HG03460 (cell line): ENCODE measurements around the gene GALE.
"Not testable (repeated sequence)": the region's sequence is repeated elsewhere in the genome, so short reads cannot be mapped to it uniquely, and the experiment has no call there.

ENCODE experiments used
- ATAC-seq: cut with Tn5 transposase; IDR thresholded peaks from one replicate; pipeline ENCODE4 v1.9.1; 2021; ENCODE audit not compliant: unreplicated experiment

Gene GALE

GRCh38 chr1:23793018-23793781 lies 7.4 kb downstream of the GALE start:
- no peak for ATAC-seq

- no peak for ATAC-seq
These were observed 8.2 kb downstream of the GALE start for GRCh38 chr1:23792151-23792945.

DNA sequence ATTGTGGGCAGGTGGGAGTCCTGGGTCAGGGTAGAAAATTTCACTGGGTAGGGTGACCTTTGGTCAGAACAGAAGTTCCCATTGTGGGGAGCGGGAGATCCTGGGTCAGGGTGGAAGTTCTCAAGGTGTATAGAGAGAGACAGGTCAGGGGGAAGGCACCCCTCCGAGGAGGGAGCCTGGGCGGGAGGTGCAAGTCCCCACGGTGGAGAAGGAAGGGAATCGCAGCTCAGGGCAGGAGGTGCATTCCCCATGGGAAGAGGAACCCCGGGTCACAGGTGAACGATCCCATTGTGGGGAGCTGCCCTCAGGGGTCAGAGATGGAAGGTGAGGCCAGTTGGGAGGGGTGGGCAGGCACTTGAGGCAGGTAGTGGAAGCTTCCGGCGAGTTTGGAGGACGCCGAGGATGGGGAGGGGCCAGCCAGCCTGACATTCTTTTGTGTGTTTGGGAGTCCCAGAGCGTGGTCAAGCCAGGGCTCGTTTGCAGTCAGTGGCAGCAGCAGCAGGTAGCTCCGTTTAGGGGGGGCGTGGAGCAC lies 9.0 kb downstream of the GALE start:
- no peak for ATAC-seq

- peak; percentile 72 for ATAC-seq
These were observed 9.6 kb downstream of the GALE start, which contains the start of gene LYPLA2 for GRCh38 chr1:23790696-23791515. Gene LYPLA2 (plus strand): TSS chr1:23791145. CDS start chr1:23792683, 1,538 bp downstream.

GRCh38 chr1:23788695-23789094 lies 11.9 kb downstream of the GALE start:
- no peak for ATAC-seq

DNA sequence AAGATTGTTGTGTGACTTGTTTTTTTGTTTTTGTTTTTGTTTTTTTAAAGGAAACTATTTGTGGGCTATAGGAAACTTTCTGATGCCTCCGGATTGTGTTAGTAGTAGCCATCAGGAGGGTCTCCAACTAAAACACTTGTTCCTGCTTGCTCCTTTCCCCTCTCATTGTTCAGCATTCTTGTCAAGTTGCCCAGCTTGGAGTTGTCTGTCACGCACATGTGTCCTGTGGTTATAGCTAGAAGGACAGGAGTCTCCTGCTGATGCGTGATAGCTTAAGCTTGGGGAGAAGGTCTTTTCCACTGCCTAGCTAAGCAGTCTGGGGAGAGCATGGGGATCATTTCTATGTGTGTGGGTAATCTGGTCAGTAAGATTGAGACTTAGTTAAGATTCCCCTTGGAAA lies 12.9 kb downstream of the GALE start:
- no peak for ATAC-seq

DNA sequence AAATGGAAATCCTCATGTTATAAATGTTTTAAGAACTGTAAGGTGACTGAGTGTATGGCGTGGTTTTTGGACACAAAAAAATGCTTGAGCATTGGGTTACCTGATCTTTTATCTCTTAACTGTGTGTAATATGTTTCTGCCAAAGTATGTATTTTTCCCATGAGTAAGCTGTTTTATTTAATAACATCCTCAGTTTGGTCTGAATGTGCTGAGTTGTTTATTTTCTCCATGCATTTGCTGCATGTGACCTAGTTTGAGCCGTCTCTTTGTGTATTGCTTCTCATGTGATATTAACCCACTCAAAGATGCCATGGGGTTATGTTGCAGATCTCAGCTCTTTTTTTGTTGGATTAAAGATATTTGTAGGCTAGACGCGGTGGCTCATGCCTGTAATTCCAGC lies 15.7 kb downstream of the GALE start:
- ATAC-seq: no peak

- ATAC-seq: not testable (repeated sequence)
These were observed 17.4 kb downstream of the GALE start for GRCh38 chr1:23783141-23783540.

GRCh38 chr1:23779826-23780371 lies 20.7 kb downstream of the GALE start:
- ATAC-seq: no peak

- peak; percentile 55 for ATAC-seq
These were observed 22.4 kb downstream of the GALE start, which contains the start of gene PITHD1 for GRCh38 chr1:23777979-23778814. Gene PITHD1 (plus strand): TSS chr1:23778418. CDS start chr1:23778516, 98 bp downstream.

GRCh38 chr1:23776217-23776616 lies 24.3 kb downstream of the GALE start:
- ATAC-seq: no peak

DNA sequence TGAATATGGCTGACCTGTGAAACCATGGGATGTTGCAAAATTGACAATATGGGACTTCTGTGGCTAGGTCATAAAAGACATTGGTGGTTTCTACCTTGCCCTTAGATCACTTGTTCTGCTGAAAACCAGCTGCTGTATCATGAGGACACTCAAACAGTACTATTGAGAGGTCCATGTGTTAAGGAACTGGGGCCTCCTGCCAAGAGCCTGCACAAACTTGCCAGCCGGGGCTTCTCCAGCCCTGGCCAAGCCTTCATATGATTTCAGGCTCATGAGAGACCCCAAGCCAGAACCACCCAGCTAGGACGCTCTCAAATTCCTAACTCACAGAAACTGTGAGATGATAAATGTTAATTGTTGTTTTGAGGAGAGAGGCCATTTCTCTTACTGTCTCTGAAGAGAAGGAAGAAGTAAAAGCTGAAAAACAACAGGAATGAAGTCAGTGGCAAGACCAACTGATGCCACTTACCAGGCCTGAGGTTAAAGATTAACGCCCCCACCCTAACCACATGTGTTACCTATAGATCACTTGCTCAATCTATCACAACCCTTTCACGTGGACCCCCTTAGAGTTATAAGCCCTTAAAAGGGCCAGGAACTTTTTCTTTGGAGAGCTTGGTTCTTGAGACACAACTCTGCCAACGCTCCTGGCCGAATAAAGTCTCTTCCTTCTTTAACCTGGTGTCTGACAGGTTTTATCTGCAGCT lies 26.2 kb downstream of the GALE start:
- ATAC-seq: no peak

- ATAC-seq: no peak
These were observed 27.7 kb downstream of the GALE start for GRCh38 chr1:23772854-23773242.

- ATAC-seq: no peak
These were observed 28.3 kb downstream of the GALE start for GRCh38 chr1:23772049-23772853.

- no peak for ATAC-seq
These were observed 31.8 kb downstream of the GALE start for GRCh38 chr1:23768733-23769132.

DNA sequence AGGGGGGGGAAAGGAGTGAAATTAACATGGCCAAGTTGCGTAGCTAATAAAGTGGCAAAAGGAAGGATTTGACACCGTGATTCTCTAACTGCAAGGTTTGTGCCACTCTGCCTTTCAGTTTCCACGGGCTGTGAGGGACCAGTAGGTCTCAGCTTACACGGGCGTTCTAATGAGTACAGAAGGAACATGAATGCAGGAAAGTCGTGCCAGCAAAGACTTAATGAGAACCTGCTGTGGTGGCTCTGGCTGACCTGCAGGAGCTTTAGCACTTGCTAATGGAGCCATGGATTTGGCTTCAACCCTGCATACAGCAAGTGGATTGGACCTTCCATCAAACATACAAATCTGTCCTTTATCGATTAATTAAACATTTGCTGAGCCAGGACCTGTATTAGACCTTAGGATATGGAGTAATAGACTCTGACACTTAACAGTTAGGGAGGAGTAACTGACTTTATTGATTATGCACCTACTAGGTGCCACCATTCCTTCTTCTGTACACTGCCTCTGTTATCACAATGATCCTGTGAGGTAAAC lies 37.4 kb downstream of the GALE start:
- no peak for ATAC-seq

- ATAC-seq: no peak
These were observed 41.3 kb downstream of the GALE start for GRCh38 chr1:23759277-23759676.

GRCh38 chr1:23757812-23758211 lies 42.7 kb downstream of the GALE start:
- no peak for ATAC-seq
